Fibroblast of the aortic adventitia (primary cell): ENCODE measurements around the gene TIGD6. TPM values are rescaled to one million over a fixed set of nuclear protein-coding genes. Genes with fewer than 3 reads are reported as not detected.
A peak's percentile ranks its signal among the peaks of the same experiment; 100 is the strongest.

Source experiments
- DNase-seq: peaks from one replicate; pipeline ENCODE4 v3.0.0-alpha.2; 2010; ENCODE audit warnings: low read depth
- H3K4me3 ChIP-seq: 2 replicates; pipeline ENCODE4 v1.5.1; 2011; ENCODE audit warnings: low read depth, mild to moderate bottlenecking, control low read depth, low read length, moderate library complexity
- total RNA-seq: library from RNA; depleted of rRNA; stranded (reverse); fragments of >200 nt; gene quantifications from 2 replicates; pipeline ENCODE4 v1.2.3, GENCODE V29; 2012; ENCODE audit warnings: low replicate concordance
- TF ChIP-seq, protein P1 (sequence below): IDR thresholded peaks from 2 replicates; pipeline ENCODE4 v1.5.1; 2011; ENCODE audit warnings: mild to moderate bottlenecking, low read length, control low read depth, inconsistent platforms; ENCODE audit not compliant: insufficient read depth

TIGD6 gene
- total RNA-seq, 1 donor = 5.7 TPM

DNA sequence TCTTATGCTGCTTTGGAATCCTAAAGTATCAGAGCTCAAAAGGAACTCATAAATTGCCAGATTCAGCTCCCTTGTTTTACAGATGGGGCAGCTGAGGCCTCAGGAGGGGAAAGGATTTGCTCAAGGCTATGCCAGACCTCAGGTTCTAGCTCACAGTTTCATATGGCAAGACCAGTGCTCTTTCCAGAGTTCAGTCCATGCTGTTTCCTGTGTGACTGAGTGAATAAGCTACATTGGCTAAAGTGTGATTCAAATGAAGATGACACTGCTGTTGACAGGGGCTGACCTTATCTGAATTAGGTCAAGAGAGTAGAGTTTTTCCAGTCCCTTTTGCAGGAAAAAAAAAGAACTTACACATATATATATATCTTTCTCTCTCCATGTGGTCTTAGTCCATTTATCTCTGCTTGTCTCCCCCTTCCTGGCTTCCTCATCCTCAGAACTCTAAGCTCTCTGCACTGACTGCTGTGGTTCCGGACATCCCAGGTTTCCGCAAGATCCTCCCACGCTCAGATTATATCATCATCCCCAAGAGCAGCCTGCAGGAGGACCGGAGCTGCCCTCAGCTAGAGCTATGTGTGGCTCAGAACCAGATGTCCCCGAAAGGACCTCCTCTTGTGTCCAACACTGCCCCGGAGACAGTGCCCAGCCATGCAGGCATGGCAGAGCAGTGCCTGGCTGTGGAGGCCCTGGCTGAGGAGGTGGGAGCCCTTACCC lies 9.4 kb upstream of the TIGD6 start:
- no peak for DNase-seq
- H3K4me3 ChIP-seq = no peak overlapping the region
- TF ChIP-seq, protein P1, sequence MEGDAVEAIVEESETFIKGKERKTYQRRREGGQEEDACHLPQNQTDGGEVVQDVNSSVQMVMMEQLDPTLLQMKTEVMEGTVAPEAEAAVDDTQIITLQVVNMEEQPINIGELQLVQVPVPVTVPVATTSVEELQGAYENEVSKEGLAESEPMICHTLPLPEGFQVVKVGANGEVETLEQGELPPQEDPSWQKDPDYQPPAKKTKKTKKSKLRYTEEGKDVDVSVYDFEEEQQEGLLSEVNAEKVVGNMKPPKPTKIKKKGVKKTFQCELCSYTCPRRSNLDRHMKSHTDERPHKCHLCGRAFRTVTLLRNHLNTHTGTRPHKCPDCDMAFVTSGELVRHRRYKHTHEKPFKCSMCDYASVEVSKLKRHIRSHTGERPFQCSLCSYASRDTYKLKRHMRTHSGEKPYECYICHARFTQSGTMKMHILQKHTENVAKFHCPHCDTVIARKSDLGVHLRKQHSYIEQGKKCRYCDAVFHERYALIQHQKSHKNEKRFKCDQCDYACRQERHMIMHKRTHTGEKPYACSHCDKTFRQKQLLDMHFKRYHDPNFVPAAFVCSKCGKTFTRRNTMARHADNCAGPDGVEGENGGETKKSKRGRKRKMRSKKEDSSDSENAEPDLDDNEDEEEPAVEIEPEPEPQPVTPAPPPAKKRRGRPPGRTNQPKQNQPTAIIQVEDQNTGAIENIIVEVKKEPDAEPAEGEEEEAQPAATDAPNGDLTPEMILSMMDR = no peak

DNA sequence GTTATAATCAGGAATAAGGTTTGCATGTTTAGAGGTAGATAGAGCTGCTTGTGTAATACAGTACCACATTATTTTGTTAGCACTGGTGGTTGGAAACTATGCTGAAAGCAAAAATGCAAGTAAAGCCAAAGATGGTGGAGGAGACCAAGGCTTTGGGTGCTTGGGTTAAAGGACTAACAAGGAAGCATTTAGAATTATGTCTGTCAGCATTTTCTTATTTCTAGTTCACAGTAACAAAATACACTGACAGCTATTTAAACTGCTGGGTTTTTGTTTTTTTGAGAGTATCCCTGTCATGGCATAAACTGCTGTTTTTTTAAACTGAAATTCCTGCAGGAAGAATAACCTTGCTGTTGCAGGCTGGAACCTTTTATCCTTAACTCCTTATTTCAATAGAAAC lies 6.6 kb upstream of the TIGD6 start:
- no peak overlapping the region for H3K4me3 ChIP-seq
- TF ChIP-seq, protein P1 = no peak
- no peak for DNase-seq

DNA sequence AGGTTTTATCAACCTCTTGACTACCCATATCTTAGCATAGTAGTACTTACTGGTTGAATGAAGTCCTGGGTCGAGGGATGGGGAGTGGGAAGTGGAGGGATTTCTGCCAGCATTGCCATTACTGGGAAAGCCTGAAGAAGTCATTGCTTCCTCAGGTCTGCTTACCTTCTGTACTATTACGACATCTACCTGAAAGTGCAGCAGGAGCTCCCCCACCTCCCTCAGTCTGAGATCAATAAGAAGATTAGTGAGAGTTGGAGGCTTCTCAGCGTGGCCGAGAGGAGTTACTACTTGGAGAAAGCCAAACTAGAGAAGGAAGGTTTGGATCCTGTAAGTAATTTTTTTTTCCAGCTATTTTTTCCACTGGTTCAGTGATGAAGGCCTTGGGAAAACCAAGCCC lies 5.9 kb upstream of the TIGD6 start:
- TF ChIP-seq, protein P1 = no peak
- DNase-seq = no peak
- no peak overlapping the region for H3K4me3 ChIP-seq

DNA sequence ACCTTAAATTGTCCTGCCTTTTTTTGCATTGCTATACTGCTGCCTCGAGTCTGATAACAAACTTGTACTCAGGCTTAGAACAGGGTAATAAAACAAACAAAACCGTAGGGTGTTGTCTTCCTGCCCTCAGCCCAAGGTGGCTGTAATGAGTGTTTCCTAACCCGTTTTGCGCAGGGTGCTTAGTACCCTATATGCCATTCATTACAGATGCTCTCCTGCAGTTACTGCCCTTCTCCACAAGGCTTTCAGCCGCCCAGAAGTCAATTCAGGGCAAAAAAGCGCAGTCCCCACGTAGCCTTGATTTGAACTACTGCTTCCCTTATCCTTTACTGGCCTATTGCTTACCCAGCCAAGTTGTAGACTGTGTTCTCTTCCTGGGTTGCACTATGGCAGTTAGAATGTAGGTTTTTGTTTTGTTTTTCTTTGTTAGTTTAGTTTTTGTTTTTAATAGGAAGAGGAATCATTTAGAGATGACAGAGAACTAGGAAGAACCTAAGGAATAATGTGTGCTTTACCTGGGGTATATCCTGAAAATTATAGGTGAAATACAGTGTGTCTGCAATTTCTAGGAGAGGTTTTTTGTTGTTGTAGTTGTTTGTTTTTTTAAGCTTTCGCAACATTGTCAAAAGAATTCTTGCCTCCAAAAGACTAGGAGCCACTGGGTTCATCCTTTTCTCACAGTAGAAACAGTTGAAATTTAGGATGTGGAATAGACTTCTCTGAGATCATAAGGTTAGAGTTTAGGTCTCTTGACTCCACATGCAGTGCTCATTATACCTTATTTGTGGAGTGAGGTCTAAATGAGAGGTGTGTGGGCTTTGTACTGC lies 1.4 kb upstream of the TIGD6 start:
- TF ChIP-seq, protein P1 = peak; percentile 83
- H3K4me3 ChIP-seq = peak overlapping the region; percentile 95
- peak; percentile 83 for DNase-seq

DNA sequence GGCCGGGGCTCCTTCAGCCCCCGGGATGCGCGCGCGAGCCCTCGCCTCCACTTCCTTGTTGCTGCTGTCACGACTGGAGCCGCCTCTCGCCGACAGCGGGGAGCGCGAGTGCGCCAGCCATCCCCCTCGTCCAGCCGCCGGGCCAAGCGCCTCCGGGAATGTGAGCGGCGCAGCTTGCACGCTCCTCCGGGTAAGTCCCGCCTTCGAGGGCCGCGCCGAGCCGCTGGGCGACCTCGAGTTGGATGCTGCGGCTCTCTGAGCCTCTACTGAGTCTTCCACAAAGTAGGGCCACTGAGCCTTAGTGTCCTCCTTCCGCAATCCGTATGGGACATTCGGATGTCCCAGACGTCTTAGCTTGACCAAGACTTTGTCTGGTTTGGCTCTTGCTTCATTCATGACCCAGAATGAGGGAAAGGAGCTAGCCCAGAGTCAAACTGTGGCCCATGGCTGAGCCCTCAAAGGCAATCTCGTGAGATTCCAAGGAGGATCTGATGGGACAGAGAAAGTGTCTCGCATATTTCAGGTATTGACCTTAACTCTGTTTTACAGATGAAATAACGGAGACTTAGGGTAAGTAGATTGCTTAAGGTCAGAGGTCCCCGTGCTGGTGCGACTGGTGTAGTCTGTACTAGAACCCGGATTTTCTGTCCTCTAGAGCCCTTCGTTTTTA lies 671 bp upstream of the TIGD6 start:
- H3K4me3 ChIP-seq = peak overlapping the region; percentile 95
- TF ChIP-seq, protein P1 = no peak

DNA sequence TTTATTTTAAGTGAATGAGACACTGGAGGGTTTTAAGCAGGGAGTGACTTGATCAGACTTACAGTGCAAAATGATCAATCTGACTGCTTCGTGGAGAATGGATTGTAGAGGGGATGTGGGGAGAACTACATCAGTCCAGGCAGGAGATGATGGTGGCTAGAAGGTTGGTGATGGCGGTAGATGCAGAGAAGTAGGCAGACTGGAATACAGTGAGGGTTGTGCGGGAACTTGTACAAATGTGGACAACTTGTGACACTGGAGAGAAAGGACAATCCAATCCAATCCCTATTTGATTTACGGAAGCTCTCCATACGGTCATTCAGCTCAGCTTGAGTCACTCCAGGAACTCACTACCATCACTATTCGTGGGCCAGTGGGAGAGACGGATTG lies 593 bp downstream of the TIGD6 start:
- no peak for DNase-seq
- peak overlapping the region; percentile 95 for H3K4me3 ChIP-seq
- TF ChIP-seq, protein P1 = no peak

More for the DNA sequence above, 671 bp upstream of the TIGD6 start:
- DNase-seq = peak; percentile 46
